ENCODE results near the gene ETFB. TPM values are rescaled to one million over a fixed set of nuclear protein-coding genes. Genes with fewer than 3 reads are reported as not detected.

The ETFB gene
- total RNA-seq, 1 donor from 2014 or later = 43.7 TPM

GRCh38 chr19:51392701-51393100 lies 26.5 kb upstream of the ETFB start:
- TF ChIP-seq CTCF (IDR thresholded peaks at IDR 0.05) = no peak
- no peaks in the 10 kb centered on the region for H3K36me3 Mint-ChIP-seq (ENCODE audit: low read depth)
- no peak overlapping the region for H3K27ac Mint-ChIP-seq (ENCODE audit: unreplicated experiment)
- H3K4me1 Mint-ChIP-seq (ENCODE audit: low read depth) = peaks cover 14% of the 10 kb centered on the region
- H3K4me3 Mint-ChIP-seq (ENCODE audit: unreplicated experiment) = no peak overlapping the region
- no peak for DNase-seq (ENCODE audit: low spot score)
- H3K9me3 Mint-ChIP-seq (ENCODE audit: low read depth) = no peaks in the 10 kb centered on the region
- no peaks in the 10 kb centered on the region for H3K27me3 Mint-ChIP-seq (ENCODE audit: low read depth)

GRCh38 chr19:51391073-51391611 lies 25.0 kb upstream of the ETFB start:
- no peak overlapping the region for H3K27ac Mint-ChIP-seq (ENCODE audit: unreplicated experiment)
- no peaks in the 10 kb centered on the region for H3K9me3 Mint-ChIP-seq (ENCODE audit: low read depth)
- TF ChIP-seq CTCF (IDR thresholded peaks at IDR 0.05) = no peak
- peaks cover 14% of the 10 kb centered on the region for H3K4me1 Mint-ChIP-seq (ENCODE audit: low read depth)
- no peaks in the 10 kb centered on the region for H3K36me3 Mint-ChIP-seq (ENCODE audit: low read depth)
- no peak overlapping the region for H3K4me3 Mint-ChIP-seq (ENCODE audit: unreplicated experiment)
- no peaks in the 10 kb centered on the region for H3K27me3 Mint-ChIP-seq (ENCODE audit: low read depth)
- DNase-seq (ENCODE audit: low spot score) = no peak

GRCh38 chr19:51389143-51389542 lies 23.0 kb upstream of the ETFB start:
- H3K4me3 Mint-ChIP-seq (ENCODE audit: unreplicated experiment) = no peak overlapping the region
- H3K27ac Mint-ChIP-seq (ENCODE audit: unreplicated experiment) = no peak overlapping the region
- TF ChIP-seq CTCF (IDR thresholded peaks at IDR 0.05) = no peak
- peaks cover 6% of the 10 kb centered on the region for H3K4me1 Mint-ChIP-seq (ENCODE audit: low read depth)
- H3K36me3 Mint-ChIP-seq (ENCODE audit: low read depth) = no peaks in the 10 kb centered on the region
- DNase-seq (ENCODE audit: low spot score) = no peak
- H3K9me3 Mint-ChIP-seq (ENCODE audit: low read depth) = no peaks in the 10 kb centered on the region
- no peaks in the 10 kb centered on the region for H3K27me3 Mint-ChIP-seq (ENCODE audit: low read depth)

- Mint-ChIP-seq H3K27ac (ENCODE audit: unreplicated experiment) (no peak within 1 kb of the TSS), H3K9me3 (ENCODE audit: low read depth) (no peaks in the 10 kb centered on the region), H3K4me1 (ENCODE audit: low read depth) (no peaks in the 10 kb centered on the region), H3K36me3 (ENCODE audit: low read depth) (no peaks in the 10 kb centered on the region), H3K4me3 (ENCODE audit: unreplicated experiment) (no peak within 1 kb of the TSS), H3K27me3 (ENCODE audit: low read depth) (no peaks in the 10 kb centered on the region)
- no peak for TF ChIP-seq CTCF (IDR thresholded peaks at IDR 0.05)
- no peak for DNase-seq (ENCODE audit: low spot score)
These were observed 21.8 kb upstream of the ETFB start, which contains the start of gene LIM2 for GRCh38 chr19:51387924-51388389. Gene LIM2 (minus strand): TSS chr19:51387974. CDS start chr19:51387443, 531 bp downstream.

- Mint-ChIP-seq H3K9me3 (ENCODE audit: low read depth) (no peaks in the 10 kb centered on the region), H3K27me3 (ENCODE audit: low read depth) (no peaks in the 10 kb centered on the region), H3K27ac (ENCODE audit: unreplicated experiment) (no peak overlapping the region), H3K4me3 (ENCODE audit: unreplicated experiment) (no peak overlapping the region), H3K4me1 (ENCODE audit: low read depth) (no peaks in the 10 kb centered on the region), H3K36me3 (ENCODE audit: low read depth) (no peaks in the 10 kb centered on the region)
- DNase-seq (ENCODE audit: low spot score) = peak; percentile 5
- no peak for TF ChIP-seq CTCF (IDR thresholded peaks at IDR 0.05)
These were observed 20.8 kb upstream of the ETFB start for GRCh38 chr19:51386882-51387520.
